ENCODE results near the gene TNF. TPM values are rescaled to one million over a fixed set of nuclear protein-coding genes. Genes with fewer than 3 reads are reported as not detected.
"Not testable (repeated sequence)": the region's sequence is repeated elsewhere in the genome, so short reads cannot be mapped to it uniquely, and the experiment has no call there.

TNF gene
- total RNA-seq, 1 donor from 2014 or later = 0.68 TPM

DNA sequence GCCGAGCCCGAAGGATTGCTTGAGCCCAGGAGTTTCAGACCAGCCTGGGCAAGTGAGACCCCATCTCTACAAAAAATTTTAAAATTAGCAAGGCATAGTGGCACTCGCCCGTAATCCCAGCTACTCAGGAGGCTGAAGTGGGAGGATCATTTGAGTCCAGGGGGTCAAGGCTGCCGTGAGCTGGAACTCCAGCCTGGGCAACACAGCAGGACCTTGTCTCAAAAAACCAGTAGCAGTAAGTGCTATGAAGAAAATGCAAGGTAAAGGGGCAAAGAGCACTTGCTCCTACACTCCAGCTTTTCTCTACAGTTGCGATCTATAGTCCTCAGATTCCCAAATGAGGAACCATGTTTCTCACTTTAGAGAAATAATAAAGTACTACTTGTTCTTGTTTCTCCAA is 31.7 kb upstream of the TNF start:
- no peak for ATAC-seq
- DNase-seq (ENCODE audit: low spot score) = no peak

DNA sequence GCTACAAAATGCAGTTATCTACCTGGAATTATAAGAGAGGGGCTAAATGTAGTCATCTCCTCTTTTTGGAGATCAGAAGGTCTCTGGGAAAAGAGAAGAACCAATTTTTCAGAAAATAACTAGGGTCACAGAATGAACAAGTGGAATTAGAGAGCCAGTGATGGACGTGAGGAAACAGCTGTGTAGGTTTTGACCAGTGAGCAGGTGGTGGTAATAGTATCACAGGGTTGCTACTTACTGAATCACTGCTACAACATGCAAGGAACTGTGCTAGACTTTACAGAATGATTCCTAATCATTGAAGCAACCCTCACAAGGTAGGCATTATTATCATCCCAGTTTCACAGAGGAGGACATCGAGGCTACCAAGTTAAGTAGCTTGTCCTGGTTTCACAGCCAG is 30.7 kb upstream of the TNF start:
- no peak for ATAC-seq
- DNase-seq (ENCODE audit: low spot score) = no peak

- DNase-seq (ENCODE audit: low spot score) (no peak), ATAC-seq (no peak)
Observed at GRCh38 chr6:31545291-31545690, 30.1 kb upstream of the TNF start.

GRCh38 chr6:31546339-31546957 is 28.9 kb upstream of the TNF start, which contains the start of gene ATP6V1G2:
ATP6V1G2 (minus strand) TSS chr6:31546608; CDS start chr6:31546559, 49 bp downstream.
- ATAC-seq (peak; percentile 80), DNase-seq (ENCODE audit: low spot score) (peak; percentile 91)

GRCh38 chr6:31546958-31547726 is 28.2 kb upstream of the TNF start, which contains the start of gene NFKBIL1:
NFKBIL1 (plus strand) TSS chr6:31547608; CDS start chr6:31547695, 87 bp downstream.
- ATAC-seq = peak; percentile 92
- peak; percentile 95 for DNase-seq (ENCODE audit: low spot score)

DNA sequence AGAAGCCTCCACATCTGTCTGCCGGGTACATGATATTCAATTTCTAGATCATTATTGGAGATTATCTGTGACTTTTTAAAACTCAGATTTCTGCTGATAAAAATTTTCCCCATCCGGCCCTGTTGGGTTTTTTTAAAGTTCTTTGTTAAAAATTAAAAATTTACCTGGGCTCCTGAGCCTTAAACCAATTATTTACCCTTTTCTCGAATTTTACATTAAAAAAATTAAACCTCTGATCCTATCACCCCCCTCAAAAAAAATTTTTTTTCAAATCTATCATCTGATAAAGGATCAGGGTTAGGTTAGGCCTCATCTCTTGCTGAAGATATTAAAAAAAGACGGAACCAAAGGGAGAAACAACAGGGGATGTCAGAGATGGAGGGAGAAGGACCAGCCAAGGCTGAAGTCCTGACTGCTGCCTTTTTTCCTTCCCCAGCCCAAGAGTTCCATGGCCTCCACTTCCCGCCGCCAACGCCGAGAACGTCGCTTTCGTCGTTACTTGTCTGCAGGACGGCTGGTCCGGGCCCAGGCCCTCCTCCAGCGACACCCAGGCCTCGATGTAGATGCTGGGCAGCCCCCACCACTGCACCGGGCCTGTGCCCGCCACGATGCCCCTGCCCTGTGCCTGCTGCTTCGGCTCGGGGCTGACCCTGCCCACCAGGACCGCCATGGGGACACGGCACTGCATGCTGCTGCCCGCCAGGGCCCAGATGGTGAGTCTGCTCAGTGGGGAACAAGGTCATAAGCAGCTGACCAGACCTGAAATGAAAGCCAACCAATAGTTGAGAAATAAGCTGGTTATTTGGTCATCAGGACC is 27.4 kb upstream of the TNF start:
- ATAC-seq (no peak), DNase-seq (ENCODE audit: low spot score) (no peak)

DNA sequence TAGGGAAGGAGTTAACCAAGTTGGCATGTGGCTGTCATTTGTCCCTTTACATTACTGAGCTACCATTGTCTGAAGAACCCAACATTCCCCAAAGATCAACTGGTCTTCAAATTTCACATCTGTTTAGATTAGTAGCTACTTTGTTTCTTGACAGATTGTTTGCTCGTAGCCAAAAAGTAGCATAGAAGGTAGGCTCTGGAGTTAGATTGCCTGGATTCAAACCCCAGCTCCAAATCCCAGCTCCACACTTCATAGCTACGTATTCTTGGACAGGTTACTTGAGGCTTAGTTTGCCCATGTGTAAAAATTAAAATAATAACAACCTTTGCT is 26.9 kb upstream of the TNF start:
- ATAC-seq (no peak), DNase-seq (ENCODE audit: low spot score) (no peak)

GRCh38 chr6:31551371-31551770 is 24.0 kb upstream of the TNF start:
- not testable (repeated sequence) for ATAC-seq; DNase-seq (ENCODE audit: low spot score)

DNA sequence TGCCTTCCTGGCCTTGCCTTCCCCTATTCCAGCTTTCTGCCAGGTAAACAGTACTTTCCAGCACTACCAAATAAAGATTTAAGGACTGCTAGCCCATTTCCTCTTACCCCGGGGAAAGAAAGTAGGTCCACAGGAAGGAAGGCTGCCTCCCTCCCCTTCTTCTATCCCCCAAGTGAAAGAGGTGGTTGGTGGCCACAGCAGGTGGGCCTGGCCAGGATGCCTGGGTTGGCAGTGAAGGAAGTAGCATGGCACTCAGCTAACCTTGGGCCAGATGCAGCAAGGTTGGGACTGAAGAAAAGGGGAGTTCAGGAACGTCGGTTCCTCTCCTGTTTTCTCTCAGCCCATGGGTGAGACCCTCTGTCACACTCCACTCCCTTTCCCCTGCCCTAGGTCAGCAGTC is 19.1 kb upstream of the TNF start:
- ATAC-seq (no peak), DNase-seq (ENCODE audit: low spot score) (no peak)

DNA sequence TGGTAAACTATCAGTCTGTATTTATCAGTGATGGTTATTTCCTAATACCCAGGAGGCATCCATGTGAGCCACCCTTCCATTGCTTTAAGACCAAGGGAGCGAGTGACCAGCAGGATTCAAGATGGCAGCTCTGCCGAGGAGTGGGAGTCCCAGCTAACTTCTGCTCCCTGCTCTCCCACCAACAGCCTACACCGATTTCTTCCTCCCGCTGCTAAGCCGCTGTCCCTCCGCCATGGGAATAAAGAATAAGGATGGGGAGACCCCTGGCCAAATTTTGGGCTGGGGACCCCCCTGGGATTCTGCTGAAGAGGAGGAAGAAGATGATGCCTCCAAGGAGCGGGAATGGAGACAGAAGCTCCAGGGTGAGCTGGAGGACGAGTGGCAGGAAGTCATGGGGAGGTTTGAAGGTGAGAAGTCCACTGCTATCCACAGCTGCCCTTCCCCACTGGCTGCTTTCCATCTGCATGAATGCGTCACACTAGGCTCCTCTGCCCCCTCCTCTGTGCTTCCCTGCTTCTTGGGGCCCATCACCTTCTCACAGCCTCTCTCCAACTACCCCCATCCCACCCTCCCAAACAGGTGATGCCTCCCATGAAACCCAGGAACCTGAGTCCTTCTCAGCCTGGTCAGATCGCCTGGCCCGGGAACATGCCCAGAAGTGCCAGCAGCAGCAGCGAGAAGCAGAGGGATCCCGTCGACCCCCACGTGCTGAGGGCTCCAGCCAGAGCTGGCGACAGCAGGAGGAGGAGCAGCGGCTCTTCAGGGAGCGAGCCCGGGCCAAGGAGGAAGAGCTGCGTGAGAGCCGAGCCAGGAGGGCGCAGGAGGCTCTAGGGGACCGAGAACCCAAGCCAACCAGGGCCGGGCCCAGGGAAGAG is 17.7 kb upstream of the TNF start:
- peak; percentile 14 for ATAC-seq
- DNase-seq (ENCODE audit: low spot score) = no peak

- no peak for ATAC-seq
- no peak for DNase-seq (ENCODE audit: low spot score)
Observed at GRCh38 chr6:31558318-31558625, 17.1 kb upstream of the TNF start.

GRCh38 chr6:31558631-31559500 is 16.5 kb upstream of the TNF start:
- ATAC-seq = peak; percentile 24

DNA sequence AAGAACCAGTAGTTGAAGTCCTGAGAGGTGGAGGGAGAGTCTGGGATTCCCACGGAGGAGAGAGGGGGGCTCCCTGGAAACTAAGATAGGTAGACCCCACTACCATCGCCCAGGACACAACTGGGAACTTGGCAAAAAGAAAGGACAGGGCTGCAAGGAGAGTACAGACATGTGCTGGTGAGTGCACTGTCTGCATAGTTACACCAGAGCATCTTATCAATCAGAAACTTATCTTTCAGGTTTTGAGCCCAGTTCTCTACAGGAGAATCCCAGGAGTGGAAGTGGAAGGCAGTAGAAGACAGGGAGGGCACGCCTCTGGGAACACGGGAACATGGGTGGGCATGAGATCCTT is 15.8 kb upstream of the TNF start:
- DNase-seq (ENCODE audit: low spot score) (no peak), ATAC-seq (no peak)

More at GRCh38 chr6:31558631-31559500, 16.5 kb upstream of the TNF start:
- no peak for DNase-seq (ENCODE audit: low spot score)

DNA sequence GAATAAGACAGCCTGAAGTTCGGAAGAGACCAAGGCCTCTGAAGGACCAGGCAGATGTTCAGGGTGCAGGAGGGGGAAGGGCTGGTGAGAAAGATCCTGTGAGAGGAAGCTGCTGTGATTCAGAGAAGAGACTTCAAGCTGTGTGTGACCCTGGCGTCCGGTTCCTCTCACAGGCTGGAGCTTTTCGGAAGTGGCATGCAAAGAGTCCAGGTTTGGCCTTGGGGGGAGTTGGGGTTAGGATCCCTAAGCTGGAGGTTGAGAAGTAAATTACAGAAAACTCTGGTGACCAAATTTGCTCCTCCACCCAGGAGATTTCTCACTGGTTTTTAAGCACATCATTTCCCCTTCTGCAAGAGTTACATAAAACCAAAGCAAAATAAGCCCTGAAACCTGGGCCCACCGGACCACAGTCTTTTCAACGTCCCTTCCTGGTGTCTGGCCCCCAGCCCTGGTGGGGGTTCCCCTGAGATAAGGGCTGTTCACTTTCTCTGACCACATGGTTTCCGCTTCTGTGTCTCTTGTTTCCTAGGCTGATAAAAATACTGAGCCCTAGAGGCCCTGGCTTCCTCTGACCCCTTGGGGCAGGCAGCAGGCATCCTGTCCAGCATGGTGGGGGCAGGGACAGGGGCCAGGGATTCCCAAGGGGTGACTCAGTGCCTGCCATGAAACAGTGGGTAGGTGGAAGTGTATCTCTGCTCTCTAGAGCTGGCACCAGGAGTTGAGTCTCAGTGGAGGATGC is 15.2 kb upstream of the TNF start:
- ATAC-seq (peak; percentile 69), DNase-seq (ENCODE audit: low spot score) (peak; percentile 58)

DNA sequence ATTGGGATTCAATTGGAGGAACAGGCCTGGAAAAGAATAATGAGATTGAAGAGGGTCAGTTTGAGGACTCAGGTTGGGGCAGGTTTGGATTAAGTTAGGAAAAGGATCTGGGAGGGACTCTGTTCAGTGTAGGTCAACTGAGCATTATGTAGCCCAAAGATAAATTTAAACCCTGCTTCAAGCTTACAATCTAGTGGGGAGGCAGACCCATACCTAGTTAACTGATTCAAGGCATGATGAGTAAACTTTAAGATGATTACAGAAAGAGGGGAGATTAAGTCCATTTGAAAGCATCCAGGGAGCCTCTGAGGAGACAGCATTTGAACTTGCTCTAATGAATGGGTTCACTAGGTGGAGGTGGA is 14.7 kb upstream of the TNF start:
- no peak for ATAC-seq
- DNase-seq (ENCODE audit: low spot score) = no peak

DNA sequence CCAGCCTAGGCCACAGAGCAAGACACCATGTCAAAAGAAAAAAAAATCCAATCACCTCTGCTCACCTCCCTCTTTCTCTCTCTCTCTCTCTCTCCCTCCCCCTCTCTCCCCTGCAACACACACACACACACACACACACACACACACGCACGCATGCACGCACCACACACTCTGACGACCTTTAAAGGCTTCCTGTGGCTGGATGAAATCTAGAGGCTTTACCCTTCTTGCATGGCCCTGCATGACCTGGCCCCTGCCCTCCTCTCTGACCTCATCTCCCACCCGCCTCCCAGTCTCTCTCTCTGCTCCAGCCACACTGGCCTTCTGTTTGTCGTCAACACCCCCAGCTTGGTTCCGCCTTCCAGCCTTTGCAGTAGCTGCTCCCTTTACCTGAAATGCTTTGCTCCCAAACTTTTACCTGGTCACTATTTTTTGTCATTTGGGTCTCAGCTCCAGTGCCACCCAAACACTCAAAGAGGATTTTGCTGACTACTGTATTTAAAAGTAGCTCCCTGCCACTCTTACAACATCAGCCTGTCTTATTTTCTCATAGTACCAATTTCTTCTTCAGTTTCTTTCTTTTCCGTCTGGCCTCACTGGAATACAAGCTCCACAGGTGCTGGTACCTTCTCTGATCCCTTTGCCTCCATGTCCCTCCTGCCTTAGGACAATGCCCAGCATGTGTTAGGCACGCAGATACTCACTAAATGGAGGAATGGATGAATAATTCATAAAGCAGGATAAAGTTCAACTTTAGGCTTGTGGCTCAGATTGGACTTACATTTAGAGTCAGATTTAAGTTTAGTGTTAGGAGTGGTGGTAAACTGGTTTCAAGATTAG is 7.6 kb upstream of the TNF start:
- DNase-seq (ENCODE audit: low spot score) = no peak
- ATAC-seq = no peak

- DNase-seq (ENCODE audit: low spot score) (no peak), ATAC-seq (peak; percentile 23)
Observed at GRCh38 chr6:31568537-31568961, 6.8 kb upstream of the TNF start.

DNA sequence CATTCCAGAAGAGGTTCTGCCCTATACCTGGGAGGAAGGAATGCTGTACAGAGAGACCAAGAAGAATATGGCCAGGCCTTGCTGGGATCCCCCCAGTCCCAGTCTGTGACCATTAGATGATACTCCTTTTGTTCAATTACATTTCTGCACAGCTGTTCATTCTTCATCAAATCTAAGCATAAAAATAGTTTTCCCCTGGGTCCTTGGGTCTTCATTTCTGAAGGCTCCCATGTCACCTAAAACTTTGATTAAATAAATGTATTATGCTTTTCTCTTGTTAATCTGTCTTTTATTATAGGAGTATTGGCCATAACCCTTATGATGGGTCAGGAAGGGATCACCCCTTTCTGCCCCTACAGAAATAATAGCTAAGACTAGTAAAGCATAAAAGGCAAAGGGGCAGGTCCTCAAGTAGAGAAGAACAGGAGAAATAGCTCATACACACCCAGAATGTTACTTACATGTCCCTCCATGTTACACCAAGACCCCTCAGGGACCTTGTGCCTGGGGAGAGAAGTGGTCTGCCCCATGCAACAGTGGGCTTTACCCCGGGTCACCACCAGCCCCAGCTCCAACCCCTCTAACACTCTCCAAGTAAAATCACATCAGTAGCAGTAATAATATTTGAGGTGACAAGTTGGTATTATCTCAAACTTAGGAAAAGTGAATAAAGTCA is 5.4 kb upstream of the TNF start:
- ATAC-seq (no peak), DNase-seq (ENCODE audit: low spot score) (no peak)

All from left lobe of liver (tissue), 2 donors.